GM19467 (cell line): ENCODE measurements around the gene CLDN17.

ENCODE experiments used
- ATAC-seq: cut with Tn5 transposase; IDR thresholded peaks from one replicate; pipeline ENCODE4 v1.9.1; 2021; ENCODE audit warnings: mild to moderate bottlenecking, moderate library complexity; ENCODE audit not compliant: unreplicated experiment

CLDN17 gene

DNA sequence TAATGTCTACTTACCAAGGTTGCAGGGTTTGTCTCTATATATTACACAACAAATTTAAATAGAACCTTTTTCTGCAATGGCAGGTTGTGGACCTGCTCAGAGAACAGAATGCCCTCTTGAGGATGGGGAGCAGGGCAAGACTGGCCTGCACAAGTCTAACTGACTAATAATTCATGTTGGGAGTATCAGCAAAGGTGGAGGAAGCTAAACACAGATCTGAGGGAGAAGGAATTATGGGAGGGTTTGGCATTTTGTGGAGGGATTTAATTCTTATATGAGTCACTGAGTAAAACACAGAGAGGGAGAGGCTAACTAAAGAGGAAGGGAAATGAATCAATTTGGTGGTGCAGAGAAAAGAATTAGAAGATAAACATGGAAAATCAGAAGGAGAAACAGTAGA lies 40.0 kb downstream of the CLDN17 start:
- ATAC-seq, result no peak

DNA sequence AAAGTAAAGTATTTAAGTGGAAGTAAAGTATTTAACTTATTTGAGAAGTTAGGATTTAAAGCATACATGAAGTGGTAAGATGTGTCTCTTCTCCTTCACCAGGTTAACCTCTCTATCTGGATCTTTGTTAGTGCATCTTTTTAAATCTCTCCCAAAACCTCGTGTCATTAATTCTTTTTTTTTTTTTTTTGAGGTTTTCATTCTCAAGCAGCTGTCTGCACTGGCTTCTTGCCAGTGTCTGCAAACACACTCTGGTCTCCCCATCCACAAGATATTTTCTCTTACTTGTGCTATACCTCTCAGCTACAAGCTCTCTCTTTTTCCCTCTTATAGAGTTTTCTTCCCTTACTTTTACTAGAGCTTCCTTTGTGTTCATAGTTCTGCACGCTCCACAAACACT lies 49.0 kb downstream of the CLDN17 start:
- no peak for ATAC-seq

- no peak for ATAC-seq
Observed at GRCh38 chr21:30116479-30116878, 50.1 kb downstream of the CLDN17 start.
